SK-N-SH treated with all-trans-retinoic acid at 6 μM for 48 hours (cell line): ENCODE data around the gene FAM229B.

ENCODE experiments used
- ATAC-seq: fragments of 200-7000 bp; cut with Tn5 transposase; 3 replicates; pipeline ENCODE4 v1.9.1; 2020; ENCODE audit warnings: mild to moderate bottlenecking, moderate library complexity
- ARNTL ChIP-seq: fragments of 450-650 bp; formaldehyde crosslinking; IDR thresholded peaks from 2 replicates; pipeline ENCODE4 v1.5.0; 2020; ENCODE audit warnings: low read depth, mild to moderate bottlenecking, moderate library complexity, borderline replicate concordance
- BACH2 ChIP-seq: fragments of 250-450 bp; sonication (Bioruptor Pico); IDR thresholded peaks from 2 replicates; pipeline ENCODE4 v1.9.0; 2021; ENCODE audit warnings: mild to moderate bottlenecking, borderline replicate concordance
- CSDC2 ChIP-seq: fragments of 250-450 bp; sonication (Bioruptor Pico); IDR thresholded peaks from 2 replicates; pipeline ENCODE4 v1.5.0; 2020; ENCODE audit warnings: mild to moderate bottlenecking, moderate library complexity
- ESRRG ChIP-seq: fragments of 250-450 bp; sonication (Bioruptor Pico); IDR thresholded peaks from 2 replicates; pipeline ENCODE4 v1.6.1; 2021; ENCODE audit warnings: mild to moderate bottlenecking
- GLIS3 ChIP-seq: fragments of 250-450 bp; sonication (Bioruptor Pico); IDR thresholded peaks from 2 replicates; pipeline ENCODE4 v1.5.0; 2020; ENCODE audit warnings: mild to moderate bottlenecking, moderate library complexity
- ISL1 ChIP-seq: fragments of 250-450 bp; sonication (Bioruptor Pico); IDR thresholded peaks from 2 replicates; pipeline ENCODE4 v2.1.2; 2022; ENCODE audit warnings: mild to moderate bottlenecking, moderate library complexity
- OSR1 ChIP-seq: fragments of 250-450 bp; sonication (Bioruptor Pico); IDR thresholded peaks from 2 replicates; pipeline ENCODE4 v1.8.0; 2022; ENCODE audit warnings: moderate library complexity, mild to moderate bottlenecking, inconsistent platforms
- PPARA ChIP-seq: fragments of 250-450 bp; sonication (Bioruptor Pico); IDR thresholded peaks from 2 replicates; pipeline ENCODE4 v1.5.0; 2020; ENCODE audit warnings: mild to moderate bottlenecking, borderline replicate concordance
- SNAI2 ChIP-seq: fragments of 250-450 bp; sonication (Bioruptor Pico); IDR thresholded peaks from 2 replicates; pipeline ENCODE4 v1.5.0; 2020; ENCODE audit warnings: mild to moderate bottlenecking, moderate library complexity
- TCF4 ChIP-seq: fragments of 250-450 bp; sonication (Bioruptor Pico); IDR thresholded peaks from 2 replicates; pipeline ENCODE4 v1.8.0; 2021; ENCODE audit warnings: mild to moderate bottlenecking, moderate library complexity, borderline replicate concordance
- TOX ChIP-seq: fragments of 250-450 bp; sonication (Bioruptor Pico); IDR thresholded peaks from 2 replicates; pipeline ENCODE4 v1.8.0; 2021; ENCODE audit warnings: mild to moderate bottlenecking, moderate library complexity, borderline replicate concordance
- ZC3H10 ChIP-seq: fragments of 250-450 bp; sonication (Bioruptor Pico); IDR thresholded peaks from 2 replicates; pipeline ENCODE4 v1.5.1; 2021; ENCODE audit warnings: mild to moderate bottlenecking, moderate library complexity
- ZFP3 ChIP-seq: fragments of 250-450 bp; sonication (Bioruptor Pico); IDR thresholded peaks from 2 replicates; pipeline ENCODE4 v1.5.0; 2020; ENCODE audit warnings: mild to moderate bottlenecking, moderate library complexity
- ZFP30 ChIP-seq: fragments of 450-650 bp; formaldehyde crosslinking; IDR thresholded peaks from 2 replicates; pipeline ENCODE4 v1.5.0; 2022; ENCODE audit warnings: mild to moderate bottlenecking, moderate library complexity
- ZNF565 ChIP-seq: fragments of 450-650 bp; formaldehyde crosslinking; conservative IDR thresholded peaks from 2 replicates; pipeline ENCODE4 v1.5.0; 2020; ENCODE audit warnings: low read depth, mild to moderate bottlenecking, moderate library complexity
- ZNF70 ChIP-seq: fragments of 450-650 bp; formaldehyde crosslinking; IDR thresholded peaks from 2 replicates; pipeline ENCODE4 v1.5.0; 2020; ENCODE audit warnings: mild to moderate bottlenecking, moderate library complexity
- ZNF8 ChIP-seq: fragments of 450-650 bp; formaldehyde crosslinking; IDR thresholded peaks from 2 replicates; pipeline ENCODE4 v1.5.0; 2020; ENCODE audit warnings: mild to moderate bottlenecking, moderate library complexity
- TF ChIP-seq, protein P1 (sequence below): fragments of 250-450 bp; sonication (Bioruptor Pico); IDR thresholded peaks from 2 replicates; pipeline ENCODE4 v1.8.0; 2021; ENCODE audit warnings: low read depth, mild to moderate bottlenecking, moderate library complexity, borderline replicate concordance
- TF ChIP-seq, protein P2 (sequence below): fragments of 250-450 bp; sonication (Bioruptor Pico); IDR thresholded peaks from 2 replicates; pipeline ENCODE4 v1.5.1; 2020; ENCODE audit warnings: low read depth, mild to moderate bottlenecking, moderate library complexity
- TF ChIP-seq, protein P3 (sequence below): fragments of 250-450 bp; sonication (Bioruptor Pico); IDR thresholded peaks from 2 replicates; pipeline ENCODE4 v1.8.0; 2020; ENCODE audit warnings: mild to moderate bottlenecking, moderate library complexity, borderline replicate concordance
- TF ChIP-seq, protein P4 (sequence below): fragments of 250-450 bp; sonication (Bioruptor Pico); IDR thresholded peaks from 2 replicates; pipeline ENCODE4 v1.5.0; 2020; ENCODE audit warnings: mild to moderate bottlenecking, moderate library complexity
- TF ChIP-seq, protein P5 (sequence below): fragments of 250-450 bp; sonication (Bioruptor Pico); IDR thresholded peaks from 2 replicates; pipeline ENCODE4 v1.5.1; 2021; ENCODE audit warnings: mild to moderate bottlenecking, moderate library complexity

FAM229B gene

DNA sequence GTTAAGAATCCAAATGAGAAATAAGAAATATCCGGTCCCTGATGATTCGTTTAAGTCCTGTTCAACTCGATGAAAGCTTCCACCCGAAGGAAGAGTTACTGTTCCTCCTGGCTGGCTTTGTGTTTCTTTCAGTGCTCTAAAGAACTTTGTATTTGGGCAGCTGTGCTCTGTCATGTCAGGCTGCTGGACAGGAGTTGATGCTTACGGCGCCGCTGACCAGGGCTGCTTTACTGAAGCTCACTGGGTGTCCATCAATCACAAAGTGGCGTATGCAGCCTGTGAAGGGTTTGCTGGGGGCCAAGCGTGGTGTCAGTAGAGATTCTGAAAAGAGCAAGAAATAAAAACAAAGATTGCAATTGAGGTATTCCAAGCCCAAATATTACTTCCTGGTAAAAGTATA is 21.9 kb downstream of the FAM229B start:
- no peak for ATAC-seq
- TF ChIP-seq ZC3H10 (CRISPR knock-in tag) (no peak), ZFP3 (CRISPR knock-in tag) (no peak), ARNTL (CRISPR knock-in tag) (no peak), ESRRG (CRISPR knock-in tag) (no peak), GLIS3 (no peak), SNAI2 (CRISPR knock-in tag) (no peak), BACH2 (CRISPR knock-in tag) (no peak), PPARA (CRISPR knock-in tag) (no peak), ZFP30 (CRISPR knock-in tag) (no peak), CSDC2 (CRISPR knock-in tag) (no peak), TCF4 (CRISPR knock-in tag) (no peak), ZNF8 (CRISPR knock-in tag) (no peak), TOX (CRISPR knock-in tag) (no peak), ZNF70 (CRISPR knock-in tag) (no peak), ISL1 (CRISPR knock-in tag) (no peak), ZNF565 (CRISPR knock-in tag) (no peak)
- TF ChIP-seq, protein P1, sequence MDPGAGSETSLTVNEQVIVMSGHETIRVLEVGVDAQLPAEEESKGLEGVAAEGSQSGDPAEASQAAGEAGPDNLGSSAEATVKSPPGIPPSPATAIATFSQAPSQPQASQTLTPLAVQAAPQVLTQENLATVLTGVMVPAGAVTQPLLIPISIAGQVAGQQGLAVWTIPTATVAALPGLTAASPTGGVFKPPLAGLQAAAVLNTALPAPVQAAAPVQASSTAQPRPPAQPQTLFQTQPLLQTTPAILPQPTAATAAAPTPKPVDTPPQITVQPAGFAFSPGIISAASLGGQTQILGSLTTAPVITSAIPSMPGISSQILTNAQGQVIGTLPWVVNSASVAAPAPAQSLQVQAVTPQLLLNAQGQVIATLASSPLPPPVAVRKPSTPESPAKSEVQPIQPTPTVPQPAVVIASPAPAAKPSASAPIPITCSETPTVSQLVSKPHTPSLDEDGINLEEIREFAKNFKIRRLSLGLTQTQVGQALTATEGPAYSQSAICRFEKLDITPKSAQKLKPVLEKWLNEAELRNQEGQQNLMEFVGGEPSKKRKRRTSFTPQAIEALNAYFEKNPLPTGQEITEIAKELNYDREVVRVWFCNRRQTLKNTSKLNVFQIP (CRISPR knock-in tag), result no peak
- TF ChIP-seq, protein P2, sequence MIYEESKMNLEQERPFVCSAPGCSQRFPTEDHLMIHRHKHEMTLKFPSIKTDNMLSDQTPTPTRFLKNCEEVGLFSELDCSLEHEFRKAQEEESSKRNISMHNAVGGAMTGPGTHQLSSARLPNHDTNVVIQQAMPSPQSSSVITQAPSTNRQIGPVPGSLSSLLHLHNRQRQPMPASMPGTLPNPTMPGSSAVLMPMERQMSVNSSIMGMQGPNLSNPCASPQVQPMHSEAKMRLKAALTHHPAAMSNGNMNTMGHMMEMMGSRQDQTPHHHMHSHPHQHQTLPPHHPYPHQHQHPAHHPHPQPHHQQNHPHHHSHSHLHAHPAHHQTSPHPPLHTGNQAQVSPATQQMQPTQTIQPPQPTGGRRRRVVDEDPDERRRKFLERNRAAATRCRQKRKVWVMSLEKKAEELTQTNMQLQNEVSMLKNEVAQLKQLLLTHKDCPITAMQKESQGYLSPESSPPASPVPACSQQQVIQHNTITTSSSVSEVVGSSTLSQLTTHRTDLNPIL (CRISPR knock-in tag), result no peak
- TF ChIP-seq, protein P3, sequence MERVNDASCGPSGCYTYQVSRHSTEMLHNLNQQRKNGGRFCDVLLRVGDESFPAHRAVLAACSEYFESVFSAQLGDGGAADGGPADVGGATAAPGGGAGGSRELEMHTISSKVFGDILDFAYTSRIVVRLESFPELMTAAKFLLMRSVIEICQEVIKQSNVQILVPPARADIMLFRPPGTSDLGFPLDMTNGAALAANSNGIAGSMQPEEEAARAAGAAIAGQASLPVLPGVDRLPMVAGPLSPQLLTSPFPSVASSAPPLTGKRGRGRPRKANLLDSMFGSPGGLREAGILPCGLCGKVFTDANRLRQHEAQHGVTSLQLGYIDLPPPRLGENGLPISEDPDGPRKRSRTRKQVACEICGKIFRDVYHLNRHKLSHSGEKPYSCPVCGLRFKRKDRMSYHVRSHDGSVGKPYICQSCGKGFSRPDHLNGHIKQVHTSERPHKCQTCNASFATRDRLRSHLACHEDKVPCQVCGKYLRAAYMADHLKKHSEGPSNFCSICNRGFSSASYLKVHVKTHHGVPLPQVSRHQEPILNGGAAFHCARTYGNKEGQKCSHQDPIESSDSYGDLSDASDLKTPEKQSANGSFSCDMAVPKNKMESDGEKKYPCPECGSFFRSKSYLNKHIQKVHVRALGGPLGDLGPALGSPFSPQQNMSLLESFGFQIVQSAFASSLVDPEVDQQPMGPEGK (CRISPR knock-in tag), result no peak

DNA sequence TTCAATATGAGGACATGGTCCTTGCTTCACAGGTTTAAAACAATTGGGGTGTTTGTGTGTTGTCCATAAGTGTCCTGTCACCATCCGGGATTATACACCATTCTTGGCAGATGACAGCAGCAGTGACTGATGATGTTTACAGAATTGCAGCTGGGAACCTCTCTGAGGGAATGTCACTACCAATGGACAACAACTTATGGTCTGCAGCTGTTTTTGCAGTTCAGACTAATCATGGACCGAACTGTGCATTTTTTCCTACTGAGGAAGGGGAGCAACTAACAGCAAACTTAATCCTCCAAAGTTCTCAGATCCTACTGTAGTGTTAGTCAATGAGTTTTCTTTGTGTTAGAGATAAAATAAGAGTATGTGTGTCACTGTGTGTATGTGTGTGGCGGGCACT is 26.0 kb downstream of the FAM229B start:
- TF ChIP-seq, protein P4, sequence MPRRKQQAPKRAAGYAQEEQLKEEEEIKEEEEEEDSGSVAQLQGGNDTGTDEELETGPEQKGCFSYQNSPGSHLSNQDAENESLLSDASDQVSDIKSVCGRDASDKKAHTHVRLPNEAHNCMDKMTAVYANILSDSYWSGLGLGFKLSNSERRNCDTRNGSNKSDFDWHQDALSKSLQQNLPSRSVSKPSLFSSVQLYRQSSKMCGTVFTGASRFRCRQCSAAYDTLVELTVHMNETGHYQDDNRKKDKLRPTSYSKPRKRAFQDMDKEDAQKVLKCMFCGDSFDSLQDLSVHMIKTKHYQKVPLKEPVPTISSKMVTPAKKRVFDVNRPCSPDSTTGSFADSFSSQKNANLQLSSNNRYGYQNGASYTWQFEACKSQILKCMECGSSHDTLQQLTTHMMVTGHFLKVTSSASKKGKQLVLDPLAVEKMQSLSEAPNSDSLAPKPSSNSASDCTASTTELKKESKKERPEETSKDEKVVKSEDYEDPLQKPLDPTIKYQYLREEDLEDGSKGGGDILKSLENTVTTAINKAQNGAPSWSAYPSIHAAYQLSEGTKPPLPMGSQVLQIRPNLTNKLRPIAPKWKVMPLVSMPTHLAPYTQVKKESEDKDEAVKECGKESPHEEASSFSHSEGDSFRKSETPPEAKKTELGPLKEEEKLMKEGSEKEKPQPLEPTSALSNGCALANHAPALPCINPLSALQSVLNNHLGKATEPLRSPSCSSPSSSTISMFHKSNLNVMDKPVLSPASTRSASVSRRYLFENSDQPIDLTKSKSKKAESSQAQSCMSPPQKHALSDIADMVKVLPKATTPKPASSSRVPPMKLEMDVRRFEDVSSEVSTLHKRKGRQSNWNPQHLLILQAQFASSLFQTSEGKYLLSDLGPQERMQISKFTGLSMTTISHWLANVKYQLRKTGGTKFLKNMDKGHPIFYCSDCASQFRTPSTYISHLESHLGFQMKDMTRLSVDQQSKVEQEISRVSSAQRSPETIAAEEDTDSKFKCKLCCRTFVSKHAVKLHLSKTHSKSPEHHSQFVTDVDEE (CRISPR knock-in tag), result no peak
- TF ChIP-seq, protein P3 (CRISPR knock-in tag), result no peak
- TF ChIP-seq, protein P5, sequence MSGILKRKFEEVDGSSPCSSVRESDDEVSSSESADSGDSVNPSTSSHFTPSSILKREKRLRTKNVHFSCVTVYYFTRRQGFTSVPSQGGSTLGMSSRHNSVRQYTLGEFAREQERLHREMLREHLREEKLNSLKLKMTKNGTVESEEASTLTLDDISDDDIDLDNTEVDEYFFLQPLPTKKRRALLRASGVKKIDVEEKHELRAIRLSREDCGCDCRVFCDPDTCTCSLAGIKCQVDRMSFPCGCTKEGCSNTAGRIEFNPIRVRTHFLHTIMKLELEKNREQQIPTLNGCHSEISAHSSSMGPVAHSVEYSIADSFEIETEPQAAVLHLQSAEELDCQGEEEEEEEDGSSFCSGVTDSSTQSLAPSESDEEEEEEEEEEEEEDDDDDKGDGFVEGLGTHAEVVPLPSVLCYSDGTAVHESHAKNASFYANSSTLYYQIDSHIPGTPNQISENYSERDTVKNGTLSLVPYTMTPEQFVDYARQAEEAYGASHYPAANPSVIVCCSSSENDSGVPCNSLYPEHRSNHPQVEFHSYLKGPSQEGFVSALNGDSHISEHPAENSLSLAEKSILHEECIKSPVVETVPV (CRISPR knock-in tag), result no peak
- TF ChIP-seq ARNTL (CRISPR knock-in tag) (no peak), OSR1 (no peak), CSDC2 (CRISPR knock-in tag) (no peak), ESRRG (CRISPR knock-in tag) (no peak)
- TF ChIP-seq, protein P2 (CRISPR knock-in tag), result no peak
- no peak for ATAC-seq
